GM12891 (cell line): ENCODE results near the gene RPUSD1.

Experiments
- POLR2AphosphoS5 ChIP-seq: IDR thresholded peaks from 2 replicates; pipeline ENCODE4 v1.6.1; 2011; ENCODE audit warnings: low read depth, low read length, control low read depth
- POU2F2 ChIP-seq: IDR thresholded peaks from 2 replicates; pipeline ENCODE4 v1.6.1; 2011; ENCODE audit warnings: low read depth, mild to moderate bottlenecking, control low read depth, low read length, moderate library complexity

- TF ChIP-seq POLR2AphosphoS5 (no peak), POU2F2 (no peak)
Measured at GRCh38 chr16:813204-813915, 25.2 kb upstream of the RPUSD1 start.
